ENCODE measurements around the gene PCDHGA11.
A peak's percentile ranks its signal among the peaks of the same experiment; 100 is the strongest.
"Not testable (repeated sequence)": the region's sequence is repeated elsewhere in the genome, so short reads cannot be mapped to it uniquely, and the experiment has no call there.

PCDHGA11 gene

GRCh38 chr5:141417494-141418172 is 3.2 kb upstream of the PCDHGA11 start, which contains the start of gene PCDHGB7:
Gene PCDHGB7, plus strand, starts transcription at chr5:141417677. Its CDS starts 183 bp downstream, at chr5:141417860.
- not testable (repeated sequence) for H3K4me2 ChIP-seq (ENCODE audit: low read length); H3K9ac ChIP-seq (ENCODE audit: low read length); H3K4me3 ChIP-seq (ENCODE audit: low read length); H3K36me3 ChIP-seq (replicated peaks; ENCODE audit: low read depth, low read length); H2AFZ ChIP-seq (ENCODE audit: low read depth, low read length); H4K20me1 ChIP-seq (ENCODE audit: insufficient read depth, low read length); H3K9me3 ChIP-seq (ENCODE audit: insufficient read depth, low read length); H3K27me3 ChIP-seq (ENCODE audit: low read depth, low read length); H3K79me2 ChIP-seq (ENCODE audit: low read length); H3K4me1 ChIP-seq (ENCODE audit: low read length); H3K27ac ChIP-seq (ENCODE audit: low read length)
- TF ChIP-seq CTCF (IDR thresholded peaks at IDR 0.05; ENCODE audit: low read depth, low read length), result peak; percentile 36

GRCh38 chr5:141419074-141419880 is 1.6 kb upstream of the PCDHGA11 start:
- TF ChIP-seq CTCF (IDR thresholded peaks at IDR 0.05; ENCODE audit: low read depth, low read length) (no peak), EZH2phosphoT487 (IDR thresholded peaks at IDR 0.05; ENCODE audit: low read depth) (no peak)
- no peak overlapping the region for H3K4me3 ChIP-seq (ENCODE audit: low read length)
- no peak overlapping the region for H3K9ac ChIP-seq (ENCODE audit: low read length)
- H2AFZ ChIP-seq (ENCODE audit: low read depth, low read length), result no peak overlapping the region
- no peaks in the 10 kb centered on the region for H3K4me1 ChIP-seq (ENCODE audit: low read length)
- no peaks in the 10 kb centered on the region for H3K36me3 ChIP-seq (replicated peaks; ENCODE audit: low read depth, low read length)
- H3K79me2 ChIP-seq (ENCODE audit: low read length), result no peaks in the 10 kb centered on the region
- no peak overlapping the region for H3K27ac ChIP-seq (ENCODE audit: low read length)
- H3K4me2 ChIP-seq (ENCODE audit: low read length), result no peak overlapping the region
- H3K9me3 ChIP-seq (ENCODE audit: insufficient read depth, low read length), result no peaks in the 10 kb centered on the region
- H3K27me3 ChIP-seq (ENCODE audit: low read depth, low read length), result no peaks in the 10 kb centered on the region
- no peaks in the 10 kb centered on the region for H4K20me1 ChIP-seq (ENCODE audit: insufficient read depth, low read length)

DNA sequence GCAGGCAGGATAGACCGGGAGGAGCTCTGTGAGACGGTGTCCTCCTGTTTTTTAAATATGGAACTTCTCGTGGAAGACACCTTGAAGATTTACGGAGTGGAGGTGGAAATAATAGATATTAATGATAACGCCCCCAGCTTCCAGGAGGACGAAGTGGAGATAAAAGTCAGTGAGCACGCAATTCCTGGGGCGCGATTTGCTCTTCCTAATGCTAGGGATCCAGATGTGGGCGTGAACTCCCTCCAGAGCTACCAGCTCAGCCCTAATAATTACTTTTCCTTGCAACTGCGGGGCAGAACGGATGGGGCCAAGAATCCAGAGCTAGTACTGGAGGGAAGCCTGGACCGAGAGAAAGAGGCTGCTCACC is 621 bp downstream of the PCDHGA11 start:
- Histone ChIP-seq H4K20me1 (ENCODE audit: insufficient read depth, low read length) (no peaks in the 10 kb centered on the region), H3K36me3 (replicated peaks; ENCODE audit: low read depth, low read length) (no peaks in the 10 kb centered on the region), H3K27me3 (ENCODE audit: low read depth, low read length) (no peaks in the 10 kb centered on the region), H3K4me2 (ENCODE audit: low read length) (peak overlapping the region; percentile 89), H2AFZ (ENCODE audit: low read depth, low read length) (peak overlapping the region; percentile 95), H3K4me3 (ENCODE audit: low read length) (peak overlapping the region; percentile 93), H3K27ac (ENCODE audit: low read length) (no peak overlapping the region), H3K9me3 (ENCODE audit: insufficient read depth, low read length) (no peaks in the 10 kb centered on the region), H3K4me1 (ENCODE audit: low read length) (no peaks in the 10 kb centered on the region), H3K79me2 (ENCODE audit: low read length) (no peaks in the 10 kb centered on the region), H3K9ac (ENCODE audit: low read length) (peak overlapping the region; percentile 61)
- TF ChIP-seq CTCF (IDR thresholded peaks at IDR 0.05; ENCODE audit: low read depth, low read length), result no peak
- no peak for TF ChIP-seq EZH2phosphoT487 (IDR thresholded peaks at IDR 0.05; ENCODE audit: low read depth)

GRCh38 chr5:141422742-141423291 is 2.0 kb downstream of the PCDHGA11 start:
- Histone ChIP-seq H3K9me3 (ENCODE audit: insufficient read depth, low read length) (no peaks in the 10 kb centered on the region), H4K20me1 (ENCODE audit: insufficient read depth, low read length) (no peaks in the 10 kb centered on the region), H3K27me3 (ENCODE audit: low read depth, low read length) (no peaks in the 10 kb centered on the region), H3K4me2 (ENCODE audit: low read length) (no peak overlapping the region), H3K4me1 (ENCODE audit: low read length) (no peaks in the 10 kb centered on the region), H2AFZ (ENCODE audit: low read depth, low read length) (no peak overlapping the region), H3K36me3 (replicated peaks; ENCODE audit: low read depth, low read length) (no peaks in the 10 kb centered on the region), H3K4me3 (ENCODE audit: low read length) (no peak overlapping the region), H3K9ac (ENCODE audit: low read length) (no peak overlapping the region), H3K79me2 (ENCODE audit: low read length) (no peaks in the 10 kb centered on the region), H3K27ac (ENCODE audit: low read length) (no peak overlapping the region)
- no peak for TF ChIP-seq CTCF (IDR thresholded peaks at IDR 0.05; ENCODE audit: low read depth, low read length)
- no peak for TF ChIP-seq EZH2phosphoT487 (IDR thresholded peaks at IDR 0.05; ENCODE audit: low read depth)
